COR-L47 (cell line): ENCODE measurements around the gene TMEM60.
"Not testable (repeated sequence)": the region's sequence is repeated elsewhere in the genome, so short reads cannot be mapped to it uniquely, and the experiment has no call there.

Experiments
- DNase-seq: peaks from one replicate; lab custom pipeline; 2025; lab: John Stamatoyannopoulos, UW

The TMEM60 gene

GRCh38 chr7:77798394-77799077 is at the start of gene TMEM60, which contains the start of gene PHTF2:
Gene TMEM60, minus strand, starts transcription at chr7:77798434. Its CDS starts 4,061 bp downstream, at chr7:77794373.
Gene PHTF2, plus strand, starts transcription at chr7:77798773.
- DNase-seq, result peak; percentile 99

- no peak for DNase-seq
Measured at GRCh38 chr7:77846317-77847092, 48.3 kb upstream of the TMEM60 start.

- DNase-seq, result no peak
Measured at GRCh38 chr7:77843194-77843593, 45.0 kb upstream of the TMEM60 start.

- no peak for DNase-seq
Measured at GRCh38 chr7:77839919-77840318, 41.7 kb upstream of the TMEM60 start.

GRCh38 chr7:77838929-77839491 is 40.8 kb upstream of the TMEM60 start:
- DNase-seq, result no peak

GRCh38 chr7:77837966-77838365 is 39.7 kb upstream of the TMEM60 start:
- no peak for DNase-seq

GRCh38 chr7:77837275-77837674 is 39.0 kb upstream of the TMEM60 start:
- DNase-seq, result no peak

- DNase-seq, result not testable (repeated sequence)
Measured at GRCh38 chr7:77836425-77836824, 38.2 kb upstream of the TMEM60 start.

GRCh38 chr7:77833136-77833535 is 34.9 kb upstream of the TMEM60 start:
- DNase-seq, result no peak

GRCh38 chr7:77831953-77832352 is 33.7 kb upstream of the TMEM60 start:
- no peak for DNase-seq

GRCh38 chr7:77831481-77831880 is 33.2 kb upstream of the TMEM60 start:
- no peak for DNase-seq

GRCh38 chr7:77830649-77831355 is 32.6 kb upstream of the TMEM60 start:
- no peak for DNase-seq

GRCh38 chr7:77827999-77828398 is 29.8 kb upstream of the TMEM60 start:
- DNase-seq, result no peak

GRCh38 chr7:77826300-77826699 is 28.1 kb upstream of the TMEM60 start:
- DNase-seq, result no peak

GRCh38 chr7:77825131-77825530 is 26.9 kb upstream of the TMEM60 start:
- DNase-seq, result no peak

- DNase-seq, result no peak
Measured at GRCh38 chr7:77824636-77825035, 26.4 kb upstream of the TMEM60 start.

- DNase-seq, result no peak
Measured at GRCh38 chr7:77823787-77824186, 25.6 kb upstream of the TMEM60 start.

- DNase-seq, result no peak
Measured at GRCh38 chr7:77822269-77822668, 24.0 kb upstream of the TMEM60 start.

- no peak for DNase-seq
Measured at GRCh38 chr7:77820967-77821366, 22.7 kb upstream of the TMEM60 start.

- no peak for DNase-seq
Measured at GRCh38 chr7:77819021-77819420, 20.8 kb upstream of the TMEM60 start.

GRCh38 chr7:77813180-77813579 is 14.9 kb upstream of the TMEM60 start:
- DNase-seq, result no peak

GRCh38 chr7:77812290-77812685 is 14.1 kb upstream of the TMEM60 start:
- DNase-seq, result no peak
